ENCODE data around the gene HES4. TPM values are rescaled to one million over a fixed set of nuclear protein-coding genes. Genes with fewer than 3 reads are reported as not detected.

Gene HES4
- total RNA-seq, 1 experiment from 2014 or later, result 145 TPM

- Histone ChIP-seq H3K79me2 (ENCODE audit: insufficient read depth, low read length) (peaks cover 47% of the 10 kb centered on the region), H3K9me2 (ENCODE audit: insufficient read depth) (no peaks in the 10 kb centered on the region), H3K9me3 (ENCODE audit: control insufficient read depth in 1 of 2, insufficient read depth in 1 of 2, low read depth in 1 of 2, low read length in 2 of 2) (no peaks in the 10 kb centered on the region), H4K20me1 (ENCODE audit: insufficient read depth) (no peaks in the 10 kb centered on the region; the same call in 1 of the 2 replicates), H3K4me3 (replicated peaks in 1 of 2; ENCODE audit: low read depth in 1 of 2, low read length in 2 of 2) (no peak overlapping the region), H2AFZ (ENCODE audit: low read depth, low read length, poor library complexity, severe bottlenecking) (no peak overlapping the region), H3K36me3 (ENCODE audit: control insufficient read depth in 1 of 2, insufficient read depth in 2 of 2, low read length in 2 of 2) (peaks cover 49 to 85% of the 10 kb centered on the region in 2 experiments), H3K27me3 (ENCODE audit: insufficient read depth, low read length) (no peaks in the 10 kb centered on the region), H3K4me2 (ENCODE audit: low read length) (no peak overlapping the region), H3K4me1 (ENCODE audit: control insufficient read depth in 1 of 2, insufficient read depth in 2 of 2, low read length in 2 of 2) (peaks cover 0 to under 1% of the 10 kb centered on the region in 2 experiments; a peak in 1 of 4 replicates), H3K27ac (ENCODE audit: low read depth, low read length) (no peak overlapping the region), H3K9ac (ENCODE audit: low read length) (no peak overlapping the region)
- CTCF ChIA-PET, result no interaction called here
- TF ChIP-seq SRF (IDR thresholded peaks at IDR 0.05; ENCODE audit: low read depth) (no peak), YY1 (IDR thresholded peaks at IDR 0.05; ENCODE audit: extremely low read depth, insufficient replicate concordance, low read depth, low read length) (no peak), REST (IDR thresholded peaks at IDR 0.05; ENCODE audit: low read depth) (no peak)
- TF ChIP-seq, protein P1, sequence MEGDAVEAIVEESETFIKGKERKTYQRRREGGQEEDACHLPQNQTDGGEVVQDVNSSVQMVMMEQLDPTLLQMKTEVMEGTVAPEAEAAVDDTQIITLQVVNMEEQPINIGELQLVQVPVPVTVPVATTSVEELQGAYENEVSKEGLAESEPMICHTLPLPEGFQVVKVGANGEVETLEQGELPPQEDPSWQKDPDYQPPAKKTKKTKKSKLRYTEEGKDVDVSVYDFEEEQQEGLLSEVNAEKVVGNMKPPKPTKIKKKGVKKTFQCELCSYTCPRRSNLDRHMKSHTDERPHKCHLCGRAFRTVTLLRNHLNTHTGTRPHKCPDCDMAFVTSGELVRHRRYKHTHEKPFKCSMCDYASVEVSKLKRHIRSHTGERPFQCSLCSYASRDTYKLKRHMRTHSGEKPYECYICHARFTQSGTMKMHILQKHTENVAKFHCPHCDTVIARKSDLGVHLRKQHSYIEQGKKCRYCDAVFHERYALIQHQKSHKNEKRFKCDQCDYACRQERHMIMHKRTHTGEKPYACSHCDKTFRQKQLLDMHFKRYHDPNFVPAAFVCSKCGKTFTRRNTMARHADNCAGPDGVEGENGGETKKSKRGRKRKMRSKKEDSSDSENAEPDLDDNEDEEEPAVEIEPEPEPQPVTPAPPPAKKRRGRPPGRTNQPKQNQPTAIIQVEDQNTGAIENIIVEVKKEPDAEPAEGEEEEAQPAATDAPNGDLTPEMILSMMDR (IDR thresholded peaks at IDR 0.05 in 2 of 3, conservative IDR thresholded peaks at IDR 0.05 in 1 of 3; ENCODE audit: borderline replicate concordance in 1 of 3, insufficient read depth in 1 of 3, low read depth in 2 of 3, low read length in 2 of 3), result no peak
- TF ChIP-seq, protein P2, sequence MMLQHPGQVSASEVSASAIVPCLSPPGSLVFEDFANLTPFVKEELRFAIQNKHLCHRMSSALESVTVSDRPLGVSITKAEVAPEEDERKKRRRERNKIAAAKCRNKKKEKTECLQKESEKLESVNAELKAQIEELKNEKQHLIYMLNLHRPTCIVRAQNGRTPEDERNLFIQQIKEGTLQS (IDR thresholded peaks at IDR 0.05), result no peak
- POLR2A ChIA-PET, result no interaction called here
- RAD21 ChIA-PET (ENCODE audit: low non-redundant PET in 1 of 2, low total read pairs in 2 of 2, uncharacterized antibody in 2 of 2, unreplicated experiment in 2 of 2), result no interaction called here
- no TSS peak for BruUV-seq (replicated peaks)
- intact Hi-C loops (cut with micrococcal nuclease), result no loop called here
- ATAC-seq, result no peak
- DNase-seq (ENCODE audit: low read depth, low spot score), result no peak
Observed at GRCh38 chr1:952201-952600, 47.7 kb downstream of the HES4 start.

Data from HCT116 (cell line).